ENCODE data around the gene NOC2L. TPM values are rescaled to one million over a fixed set of nuclear protein-coding genes. Genes with fewer than 3 reads are reported as not detected.

NOC2L gene
- total RNA-seq, 1 donor from 2014 or later, result 95.5 TPM

DNA sequence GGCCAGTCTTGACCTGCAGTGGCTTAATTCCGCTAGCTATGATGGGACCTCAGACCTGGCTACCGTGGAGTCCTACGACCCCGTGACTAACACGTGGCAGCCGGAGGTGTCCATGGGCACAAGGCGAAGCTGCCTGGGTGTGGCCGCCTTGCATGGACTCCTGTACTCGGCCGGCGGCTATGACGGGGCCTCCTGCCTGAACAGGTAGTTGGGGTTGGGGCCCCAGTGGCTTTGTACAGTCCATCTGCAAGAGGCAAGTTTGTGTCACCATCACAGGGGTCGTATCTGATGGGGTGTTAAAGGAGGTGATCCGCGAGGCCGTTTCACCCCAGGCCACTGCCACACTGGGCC, 4.2 kb upstream of the NOC2L start:
- TF ChIP-seq, protein P1, sequence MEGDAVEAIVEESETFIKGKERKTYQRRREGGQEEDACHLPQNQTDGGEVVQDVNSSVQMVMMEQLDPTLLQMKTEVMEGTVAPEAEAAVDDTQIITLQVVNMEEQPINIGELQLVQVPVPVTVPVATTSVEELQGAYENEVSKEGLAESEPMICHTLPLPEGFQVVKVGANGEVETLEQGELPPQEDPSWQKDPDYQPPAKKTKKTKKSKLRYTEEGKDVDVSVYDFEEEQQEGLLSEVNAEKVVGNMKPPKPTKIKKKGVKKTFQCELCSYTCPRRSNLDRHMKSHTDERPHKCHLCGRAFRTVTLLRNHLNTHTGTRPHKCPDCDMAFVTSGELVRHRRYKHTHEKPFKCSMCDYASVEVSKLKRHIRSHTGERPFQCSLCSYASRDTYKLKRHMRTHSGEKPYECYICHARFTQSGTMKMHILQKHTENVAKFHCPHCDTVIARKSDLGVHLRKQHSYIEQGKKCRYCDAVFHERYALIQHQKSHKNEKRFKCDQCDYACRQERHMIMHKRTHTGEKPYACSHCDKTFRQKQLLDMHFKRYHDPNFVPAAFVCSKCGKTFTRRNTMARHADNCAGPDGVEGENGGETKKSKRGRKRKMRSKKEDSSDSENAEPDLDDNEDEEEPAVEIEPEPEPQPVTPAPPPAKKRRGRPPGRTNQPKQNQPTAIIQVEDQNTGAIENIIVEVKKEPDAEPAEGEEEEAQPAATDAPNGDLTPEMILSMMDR (IDR thresholded peaks at IDR 0.05), result no peak
- DNase-seq, result no peak
- Mint-ChIP-seq H3K27me3 (no peaks in the 10 kb centered on the region), H3K9me3 (no peaks in the 10 kb centered on the region), H3K27ac (no peak overlapping the region), H3K36me3 (ENCODE audit: low read depth) (peaks cover 3% of the 10 kb centered on the region), H3K4me3 (no peak overlapping the region), H3K4me1 (peaks cover 17% of the 10 kb centered on the region)
- intact Hi-C loops (cut with micrococcal nuclease), result loop anchor here (5.0 kb wide), 1 partner anchor 56 kb away; no protein-coding TSS in a partner anchor
- ATAC-seq (ENCODE audit: low read depth), result no peak
- CTCF ChIA-PET, result interaction anchor here (1.1 kb wide), 1 partner anchor 13 kb away, joined by 3 read pairs; no protein-coding TSS in a partner anchor
- POLR2A ChIA-PET, result no interaction called here

DNA sequence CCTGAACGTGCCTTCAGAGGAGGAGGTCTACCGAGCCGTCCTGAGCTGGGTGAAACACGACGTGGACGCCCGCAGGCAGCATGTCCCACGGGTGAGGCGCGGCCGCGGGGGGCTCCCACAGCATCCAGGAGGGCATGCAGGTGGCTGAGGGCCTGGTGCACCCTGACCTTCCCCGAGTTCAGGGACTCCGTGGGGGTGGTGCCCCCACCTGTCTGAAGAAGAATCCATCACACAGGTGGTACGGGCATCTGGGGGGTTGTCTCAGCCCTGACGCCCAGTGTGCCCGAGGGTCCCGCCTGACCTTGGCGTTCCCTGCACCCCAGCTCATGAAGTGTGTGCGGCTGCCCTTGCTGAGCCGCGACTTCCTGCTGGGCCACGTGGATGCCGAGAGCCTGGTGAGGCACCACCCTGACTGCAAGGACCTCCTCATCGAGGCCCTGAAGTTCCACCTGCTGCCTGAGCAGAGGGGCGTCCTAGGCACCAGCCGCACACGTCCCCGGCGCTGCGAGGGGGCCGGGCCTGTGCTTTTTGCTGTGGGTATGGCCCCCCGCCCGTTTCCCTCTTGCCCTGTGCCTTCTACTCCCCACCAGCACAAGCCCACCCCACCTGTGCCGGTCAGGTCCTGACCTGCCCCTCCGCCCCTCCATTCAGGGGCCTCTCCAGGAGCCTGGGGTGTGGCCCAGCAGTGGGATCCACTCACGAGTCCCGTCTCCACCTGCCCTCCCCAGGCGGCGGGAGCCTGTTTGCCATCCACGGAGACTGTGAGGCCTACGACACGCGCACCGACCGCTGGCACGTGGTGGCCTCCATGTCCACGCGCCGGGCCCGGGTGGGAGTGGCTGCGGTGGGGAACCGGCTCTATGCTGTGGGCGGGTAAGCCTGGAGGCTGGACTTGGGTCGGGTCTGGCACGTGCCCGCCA, 3.6 kb upstream of the NOC2L start:
- peaks cover 5% of the 10 kb centered on the region for H3K36me3 Mint-ChIP-seq (ENCODE audit: low read depth)
- TF ChIP-seq, protein P1 (IDR thresholded peaks at IDR 0.05), result no peak
- ChIA-PET POLR2A (no interaction called here), CTCF (no interaction called here)
- H3K27ac Mint-ChIP-seq, result no peak overlapping the region
- peaks cover 22% of the 10 kb centered on the region for H3K4me1 Mint-ChIP-seq
- DNase-seq, result no peak
- H3K27me3 Mint-ChIP-seq, result no peaks in the 10 kb centered on the region
- intact Hi-C loops (cut with micrococcal nuclease), result loop anchor here (5.0 kb wide), 1 partner anchor 55 kb away; no protein-coding TSS in a partner anchor
- ATAC-seq (ENCODE audit: low read depth), result no peak
- no peaks in the 10 kb centered on the region for H3K9me3 Mint-ChIP-seq
- peak overlapping the region; percentile 67 for H3K4me3 Mint-ChIP-seq

DNA sequence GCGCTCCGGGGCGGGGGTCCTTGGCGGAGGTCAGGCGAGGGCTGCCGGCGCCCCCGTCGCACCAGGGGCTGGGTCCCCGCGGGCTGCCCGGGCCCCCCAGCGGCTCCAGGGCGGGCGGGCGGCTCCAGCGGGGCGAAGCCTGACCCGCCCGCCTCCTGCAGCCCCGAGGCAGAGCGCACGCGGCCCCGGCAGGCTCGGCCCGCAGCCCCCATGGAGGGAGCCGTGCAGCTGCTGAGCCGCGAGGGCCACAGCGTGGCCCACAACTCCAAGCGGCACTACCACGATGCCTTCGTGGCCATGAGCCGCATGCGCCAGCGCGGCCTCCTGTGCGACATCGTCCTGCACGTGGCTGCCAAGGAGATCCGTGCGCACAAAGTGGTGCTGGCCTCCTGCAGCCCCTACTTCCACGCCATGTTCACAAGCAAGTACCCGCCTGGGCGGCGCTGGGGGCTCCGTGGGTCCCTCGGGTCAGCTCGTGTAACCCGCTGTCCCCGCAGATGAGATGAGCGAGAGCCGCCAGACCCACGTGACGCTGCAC, 2.1 kb upstream of the NOC2L start:
- Mint-ChIP-seq H3K9me3 (no peaks in the 10 kb centered on the region), H3K27me3 (no peaks in the 10 kb centered on the region), H3K4me1 (peaks cover 27% of the 10 kb centered on the region), H3K4me3 (peak overlapping the region; percentile 46), H3K27ac (no peak overlapping the region), H3K36me3 (ENCODE audit: low read depth) (peaks cover 20% of the 10 kb centered on the region)
- TF ChIP-seq, protein P1 (IDR thresholded peaks at IDR 0.05), result no peak
- intact Hi-C loops (cut with micrococcal nuclease), result loop anchor here (5.0 kb wide), 1 partner anchor 54 kb away; no protein-coding TSS in a partner anchor
- ATAC-seq (ENCODE audit: low read depth), result no peak
- CTCF ChIA-PET, result no interaction called here
- POLR2A ChIA-PET, result no interaction called here
- no peak for DNase-seq

DNA sequence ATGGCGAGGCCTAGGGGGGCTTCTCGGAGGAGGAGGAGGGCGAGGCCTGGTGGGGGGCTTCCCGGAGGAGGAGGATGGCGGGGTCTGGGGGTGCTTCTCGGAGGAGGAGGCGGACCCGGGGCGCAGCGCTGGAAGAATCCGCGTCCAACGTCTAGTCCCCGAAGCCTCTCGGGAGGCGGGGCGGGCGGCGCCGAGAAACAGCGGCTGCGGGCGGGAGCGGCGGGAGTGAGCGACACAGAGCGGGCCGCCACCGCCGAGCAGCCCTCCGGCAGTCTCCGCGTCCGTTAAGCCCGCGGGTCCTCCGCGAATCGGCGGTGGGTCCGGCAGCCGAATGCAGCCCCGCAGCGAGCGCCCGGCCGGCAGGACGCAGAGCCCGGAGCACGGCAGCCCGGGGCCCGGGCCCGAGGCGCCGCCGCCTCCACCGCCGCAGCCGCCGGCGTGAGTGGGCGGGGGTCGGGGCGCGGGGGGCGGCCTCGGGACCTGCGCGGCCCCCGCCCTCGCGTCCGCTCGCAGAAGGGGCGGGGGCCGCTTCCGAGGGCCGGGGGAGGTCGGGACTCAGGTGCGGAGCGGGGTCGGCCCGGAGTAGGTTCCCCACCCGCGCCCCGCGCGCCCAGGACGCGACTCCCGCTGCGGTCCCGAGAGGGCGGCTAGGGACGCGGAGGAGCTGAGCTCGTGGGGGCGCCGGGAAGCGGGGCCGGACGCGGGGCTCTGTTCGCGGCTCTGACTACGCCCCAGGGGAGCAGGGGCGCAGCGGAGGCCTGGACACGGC, 1.5 kb upstream of the NOC2L start, which contains the start of gene KLHL17:
Gene KLHL17 (plus strand): TSS at position 222 of the 769 bp plus-strand sequence. CDS start 110 bp downstream, at position 332.
- H3K36me3 Mint-ChIP-seq (ENCODE audit: low read depth), result peaks cover 26% of the 10 kb centered on the region
- intact Hi-C loops (cut with micrococcal nuclease), result loop anchor here (5.0 kb wide), 1 partner anchor 53 kb away; no protein-coding TSS in a partner anchor

More for the DNA sequence above, 1.5 kb upstream of the NOC2L start, which contains the start of gene KLHL17:
- Mint-ChIP-seq H3K27me3 (no peaks in the 10 kb centered on the region), H3K9me3 (no peaks in the 10 kb centered on the region), H3K4me3 (peak within 1 kb of the TSS; percentile 89), H3K27ac (peak within 1 kb of the TSS; percentile 41), H3K4me1 (peaks cover 25% of the 10 kb centered on the region)
- TF ChIP-seq, protein P1 (IDR thresholded peaks at IDR 0.05), result no peak
- DNase-seq (peak; percentile 78), ATAC-seq (ENCODE audit: low read depth) (peak; percentile 63)
- ChIA-PET CTCF (no interaction called here), POLR2A (no interaction called here)

Data from activated B cell treated with CpG ODN at 0.5 μM for 24 hours (primary cell).